ENCODE data around the gene MOV10L1. TPM values are rescaled to one million over a fixed set of nuclear protein-coding genes. Genes with fewer than 3 reads are reported as not detected.

The MOV10L1 gene
- total and polyA plus RNA-seq, 9 of the 15 experiments (the other 6 are each of a cell fraction or from before 2014, with no cell fraction given): 0.06 to 0.43 (median 0.15) TPM

- peak; percentile 53; the same call in 1 of the 2 replicates for TF ChIP-seq ZNF592 (IDR thresholded peaks at IDR 0.05)
- TF ChIP-seq ZNF766 (CRISPR knock-in tag; conservative IDR thresholded peaks at IDR 0.05): no peak
- TF ChIP-seq L3MBTL2 (IDR thresholded peaks at IDR 0.05): 0 out of 2 replicates have a peak, but pooled peaks have one; percentile 11
- TF ChIP-seq, protein P1, sequence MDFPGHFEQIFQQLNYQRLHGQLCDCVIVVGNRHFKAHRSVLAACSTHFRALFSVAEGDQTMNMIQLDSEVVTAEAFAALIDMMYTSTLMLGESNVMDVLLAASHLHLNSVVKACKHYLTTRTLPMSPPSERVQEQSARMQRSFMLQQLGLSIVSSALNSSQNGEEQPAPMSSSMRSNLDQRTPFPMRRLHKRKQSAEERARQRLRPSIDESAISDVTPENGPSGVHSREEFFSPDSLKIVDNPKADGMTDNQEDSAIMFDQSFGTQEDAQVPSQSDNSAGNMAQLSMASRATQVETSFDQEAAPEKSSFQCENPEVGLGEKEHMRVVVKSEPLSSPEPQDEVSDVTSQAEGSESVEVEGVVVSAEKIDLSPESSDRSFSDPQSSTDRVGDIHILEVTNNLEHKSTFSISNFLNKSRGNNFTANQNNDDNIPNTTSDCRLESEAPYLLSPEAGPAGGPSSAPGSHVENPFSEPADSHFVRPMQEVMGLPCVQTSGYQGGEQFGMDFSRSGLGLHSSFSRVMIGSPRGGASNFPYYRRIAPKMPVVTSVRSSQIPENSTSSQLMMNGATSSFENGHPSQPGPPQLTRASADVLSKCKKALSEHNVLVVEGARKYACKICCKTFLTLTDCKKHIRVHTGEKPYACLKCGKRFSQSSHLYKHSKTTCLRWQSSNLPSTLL (IDR thresholded peaks at IDR 0.05): no peak
- TF ChIP-seq RBFOX2 (IDR thresholded peaks at IDR 0.05; ENCODE audit: low read depth, low read length): 0 out of 2 replicates have a peak, but pooled peaks have one; percentile 30
- TF ChIP-seq MYNN (IDR thresholded peaks at IDR 0.05): no peak
- TF ChIP-seq MYNN (CRISPR knock-in tag; IDR thresholded peaks at IDR 0.05): no peak
- TF ChIP-seq CXXC5 (CRISPR knock-in tag; IDR thresholded peaks at IDR 0.05): 0 out of 2 replicates have a peak, but pooled peaks have one; percentile 21
- TF ChIP-seq XRCC4 (IDR thresholded peaks at IDR 0.05; ENCODE audit: extremely low read depth, insufficient read depth, insufficient read length): no peak
- no peak for TF ChIP-seq BRD9 (IDR thresholded peaks at IDR 0.05; ENCODE audit: low read depth, partially characterized antibody)
- no peak for TF ChIP-seq ETV6 (IDR thresholded peaks at IDR 0.05; ENCODE audit: borderline replicate concordance in 1 of 2, low read depth in 2 of 2, low read length in 1 of 2)
- no peak for TF ChIP-seq ETV6 (CRISPR knock-in tag; IDR thresholded peaks at IDR 0.05; ENCODE audit: borderline replicate concordance)
- TF ChIP-seq SMAD1 (IDR thresholded peaks at IDR 0.05; ENCODE audit: low read depth, low read length, partially characterized antibody): no peak
- TF ChIP-seq ZC3H8 (IDR thresholded peaks at IDR 0.05): no peak
- no peak for TF ChIP-seq ILK (tag; IDR thresholded peaks at IDR 0.05; ENCODE audit: borderline replicate concordance, low read depth)
Observed at GRCh38 chr22:50186761-50187523, 97.1 kb downstream of the MOV10L1 start (continued).

Measured in K562 (cell line).